Ecto neural progenitor cell (in vitro differentiated cells): Measurements from ENCODE around the gene HLA-C.
"Not testable (repeated sequence)": the region's sequence is repeated elsewhere in the genome, so short reads cannot be mapped to it uniquely, and the experiment has no call there.

ENCODE experiments used
- DNase-seq: peaks from one replicate; pipeline ENCODE4 v3.0.0-alpha.2; 2018; ENCODE audit warnings: low spot score

Gene HLA-C

GRCh38 chr6:31271641-31272357 lies at the start of gene HLA-C:
Gene HLA-C, minus strand, starts transcription at chr6:31272092. Its CDS starts 21 bp downstream, at chr6:31272071.
- DNase-seq: peak; percentile 89

GRCh38 chr6:31321005-31321707 lies 49.3 kb upstream of the HLA-C start:
- DNase-seq: no peak

GRCh38 chr6:31317036-31317435 lies 45.1 kb upstream of the HLA-C start:
- no peak for DNase-seq

- no peak for DNase-seq
Observed at GRCh38 chr6:31309641-31310040, 37.7 kb upstream of the HLA-C start.

GRCh38 chr6:31308845-31309175 lies 36.9 kb upstream of the HLA-C start:
- no peak for DNase-seq

GRCh38 chr6:31308050-31308844 lies 36.4 kb upstream of the HLA-C start:
- no peak for DNase-seq

- no peak for DNase-seq
Observed at GRCh38 chr6:31307669-31308049, 35.8 kb upstream of the HLA-C start.

- DNase-seq: no peak
Observed at GRCh38 chr6:31305703-31306219, 33.9 kb upstream of the HLA-C start.

- DNase-seq: no peak
Observed at GRCh38 chr6:31304683-31305082, 32.8 kb upstream of the HLA-C start.

GRCh38 chr6:31300797-31301196 lies 28.9 kb upstream of the HLA-C start:
- DNase-seq: no peak

- no peak for DNase-seq
Observed at GRCh38 chr6:31299947-31300346, 28.1 kb upstream of the HLA-C start.

GRCh38 chr6:31299511-31299910 lies 27.6 kb upstream of the HLA-C start:
- no peak for DNase-seq

- no peak for DNase-seq
Observed at GRCh38 chr6:31294056-31294455, 22.2 kb upstream of the HLA-C start.

- DNase-seq: no peak
Observed at GRCh38 chr6:31293343-31293742, 21.5 kb upstream of the HLA-C start.

- no peak for DNase-seq
Observed at GRCh38 chr6:31289788-31290187, 17.9 kb upstream of the HLA-C start.

GRCh38 chr6:31287619-31288018 lies 15.7 kb upstream of the HLA-C start:
- no peak for DNase-seq

- no peak for DNase-seq
Observed at GRCh38 chr6:31285982-31286381, 14.1 kb upstream of the HLA-C start.

GRCh38 chr6:31285486-31285885 lies 13.6 kb upstream of the HLA-C start:
- DNase-seq: no peak

GRCh38 chr6:31279647-31280046 lies 7.8 kb upstream of the HLA-C start:
- not testable (repeated sequence) for DNase-seq

GRCh38 chr6:31272836-31273626 lies 1.1 kb upstream of the HLA-C start:
- no peak for DNase-seq

GRCh38 chr6:31272436-31272835 lies 544 bp upstream of the HLA-C start:
- no peak for DNase-seq
